Smooth muscle cell (in vitro differentiated cells): ENCODE results near the gene SNX27. TPM values are rescaled to one million over a fixed set of nuclear protein-coding genes. Genes with fewer than 3 reads are reported as not detected.
A peak's percentile ranks its signal among the peaks of the same experiment; 100 is the strongest.

Experiments
- DNase-seq: peaks from one replicate; lab custom pipeline; 2025; ENCODE audit not compliant: unreplicated experiment; lab: John Stamatoyannopoulos, UW
- H2AFZ ChIP-seq: fragments of 200-600 bp; sonication (generic); 2 replicates; pipeline ENCODE4 v1.6.0; 2016; ENCODE audit warnings: antibody characterized with exemption, low read depth, mild to moderate bottlenecking
- H3F3A ChIP-seq: fragments of 200-600 bp; sonication (generic); 2 replicates; pipeline ENCODE4 v1.6.0; 2017; ENCODE audit warnings: antibody characterized with exemption, low read depth
- H3K27ac ChIP-seq: fragments of 200-600 bp; sonication (generic); 2 replicates; pipeline ENCODE4 v1.5.1; 2016; ENCODE audit warnings: low read depth, mild to moderate bottlenecking
- H3K27me3 ChIP-seq: fragments of 200-600 bp; sonication (generic); 2 replicates; pipeline ENCODE4 v1.6.1; 2016; ENCODE audit warnings: low read depth, mild to moderate bottlenecking
- H3K36me3 ChIP-seq: fragments of 200-600 bp; sonication (generic); 2 replicates; pipeline ENCODE4 v1.5.1; 2016; ENCODE audit warnings: low read depth
- H3K4me1 ChIP-seq: fragments of 200-600 bp; sonication (generic); 2 replicates; pipeline ENCODE4 v1.5.1; 2016; ENCODE audit warnings: low read depth
- H3K4me2 ChIP-seq: fragments of 200-600 bp; sonication (generic); 2 replicates; pipeline ENCODE4 v1.6.0; 2016; ENCODE audit warnings: mild to moderate bottlenecking
- H3K4me3 ChIP-seq: fragments of 200-600 bp; sonication (generic); 2 replicates; pipeline ENCODE4 v1.5.1; 2016; ENCODE audit warnings: mild to moderate bottlenecking
- H3K79me2 ChIP-seq: fragments of 200-600 bp; sonication (generic); 2 replicates; pipeline ENCODE4 v1.6.0; 2016; ENCODE audit warnings: low read depth, mild to moderate bottlenecking
- H3K9ac ChIP-seq: fragments of 200-600 bp; sonication (generic); 2 replicates; pipeline ENCODE4 v1.6.0; 2016; ENCODE audit warnings: low read depth
- H3K9me3 ChIP-seq: fragments of 200-600 bp; sonication (generic); replicated peaks from 2 replicates; pipeline ENCODE4 v1.5.1; 2016; ENCODE audit warnings: low read depth
- H4K20me1 ChIP-seq: fragments of 200-600 bp; sonication (generic); 2 replicates; pipeline ENCODE4 v1.6.0; 2016; ENCODE audit warnings: low read depth
- CTCF ChIP-seq: fragments of 200-600 bp; sonication (generic); IDR thresholded peaks from 2 replicates; pipeline ENCODE4 v1.5.1; 2017; ENCODE audit warnings: borderline replicate concordance, mild to moderate bottlenecking, antibody characterized with exemption; ENCODE audit not compliant: insufficient read depth, poor library complexity, severe bottlenecking
- WGBS: methylation state at CpG from one replicate; pipeline ENCODE4 v1.1.7; 2016; ENCODE audit warnings: low lambda C conversion rate; 5-methylcytosine and 5-hydroxymethylcytosine counted together
- polyA plus RNA-seq: library from polyadenylated mRNA; unstranded; fragments of >200 nt; fragmentation: Nextera tagmentation; extraction: Ambion mirVana; gene quantifications from 2 replicates; pipeline ENCODE4 v1.2.1, GENCODE V29; 2016
- total RNA-seq: library from RNA; depleted of rRNA; stranded (reverse); fragments of >200 nt; gene quantifications from 2 replicates; pipeline ENCODE4 v1.2.3, GENCODE V29; 2014

Gene SNX27
- total and polyA plus RNA-seq, 2 experiments from 2014 or later: 11.9 to 20.9 TPM

- no peak for DNase-seq
- peaks cover 3% of the 10 kb centered on the region for H3F3A ChIP-seq
- no peak overlapping the region for H3K27ac ChIP-seq
- H3K9ac ChIP-seq: no peak overlapping the region
- no peak overlapping the region for H2AFZ ChIP-seq
- no peaks in the 10 kb centered on the region for H3K9me3 ChIP-seq
- no peak for TF ChIP-seq CTCF
- H3K27me3 ChIP-seq: peaks cover 87% of the 10 kb centered on the region
- no peaks in the 10 kb centered on the region for H3K36me3 ChIP-seq
- WGBS: 19% methylated on average over 1 of the region's 1 CpG
- H3K4me1 ChIP-seq: peaks cover 24% of the 10 kb centered on the region
- no peaks in the 10 kb centered on the region for H3K79me2 ChIP-seq
- H4K20me1 ChIP-seq: no peaks in the 10 kb centered on the region
- H3K4me3 ChIP-seq: no peak overlapping the region
- peak overlapping the region; percentile 90 for H3K4me2 ChIP-seq
Measured at GRCh38 chr1:151720125-151720524, 108.3 kb downstream of the SNX27 start.

- no peaks in the 10 kb centered on the region for H3K36me3 ChIP-seq
- no peak for TF ChIP-seq CTCF
- no peak for DNase-seq
- H3K79me2 ChIP-seq: no peaks in the 10 kb centered on the region
- peak overlapping the region; percentile 51 for H3K4me3 ChIP-seq
- peaks cover 3% of the 10 kb centered on the region for H3F3A ChIP-seq
- no peak overlapping the region for H3K27ac ChIP-seq
- H4K20me1 ChIP-seq: no peaks in the 10 kb centered on the region
- peaks cover 83% of the 10 kb centered on the region for H3K27me3 ChIP-seq
- WGBS: 39% methylated on average over 5 of the region's 5 CpGs
- no peaks in the 10 kb centered on the region for H3K9me3 ChIP-seq
- H3K9ac ChIP-seq: no peak overlapping the region
- H3K4me1 ChIP-seq: peaks cover 22% of the 10 kb centered on the region
- peak overlapping the region; percentile 90 for H3K4me2 ChIP-seq
- H2AFZ ChIP-seq: no peak overlapping the region
Measured at GRCh38 chr1:151720554-151720953, 108.7 kb downstream of the SNX27 start.

- no peaks in the 10 kb centered on the region for H3K36me3 ChIP-seq
- peak within 1 kb of the TSS; percentile 90 for H3K4me2 ChIP-seq
- no peak within 1 kb of the TSS for H3K27ac ChIP-seq
- H3K9me3 ChIP-seq: no peaks in the 10 kb centered on the region
- DNase-seq: no peak
- H2AFZ ChIP-seq: peak within 1 kb of the TSS; percentile 43
- H3K4me3 ChIP-seq: peak within 1 kb of the TSS; percentile 51
- H3K9ac ChIP-seq: no peak within 1 kb of the TSS
- peaks cover 17% of the 10 kb centered on the region for H3K4me1 ChIP-seq
- peaks cover 3% of the 10 kb centered on the region for H3F3A ChIP-seq
- no peak for TF ChIP-seq CTCF
- 20% methylated on average over 27 of the region's 44 CpGs for WGBS
- H4K20me1 ChIP-seq: no peaks in the 10 kb centered on the region
- no peaks in the 10 kb centered on the region for H3K79me2 ChIP-seq
- peaks cover 76% of the 10 kb centered on the region for H3K27me3 ChIP-seq
Measured at GRCh38 chr1:151720974-151721787, 109.3 kb downstream of the SNX27 start, which contains the start of gene RIIAD1. Gene RIIAD1, plus strand, starts transcription at chr1:151721522. Its CDS starts 15 bp downstream, at chr1:151721537.
